NOMO-1 treated with dmso at 0.1 percent for 144 hours (cell line): ENCODE measurements around the gene HEMK1.
A peak's percentile ranks its signal among the peaks of the same experiment; 100 is the strongest.

ENCODE experiments used
- DNase-seq: peaks from one replicate; lab custom pipeline; 2025; ENCODE audit not compliant: unreplicated experiment; lab: John Stamatoyannopoulos, UW

HEMK1 gene

GRCh38 chr3:50612234-50612882, 43.0 kb downstream of the HEMK1 start:
- DNase-seq, result no peak

DNA sequence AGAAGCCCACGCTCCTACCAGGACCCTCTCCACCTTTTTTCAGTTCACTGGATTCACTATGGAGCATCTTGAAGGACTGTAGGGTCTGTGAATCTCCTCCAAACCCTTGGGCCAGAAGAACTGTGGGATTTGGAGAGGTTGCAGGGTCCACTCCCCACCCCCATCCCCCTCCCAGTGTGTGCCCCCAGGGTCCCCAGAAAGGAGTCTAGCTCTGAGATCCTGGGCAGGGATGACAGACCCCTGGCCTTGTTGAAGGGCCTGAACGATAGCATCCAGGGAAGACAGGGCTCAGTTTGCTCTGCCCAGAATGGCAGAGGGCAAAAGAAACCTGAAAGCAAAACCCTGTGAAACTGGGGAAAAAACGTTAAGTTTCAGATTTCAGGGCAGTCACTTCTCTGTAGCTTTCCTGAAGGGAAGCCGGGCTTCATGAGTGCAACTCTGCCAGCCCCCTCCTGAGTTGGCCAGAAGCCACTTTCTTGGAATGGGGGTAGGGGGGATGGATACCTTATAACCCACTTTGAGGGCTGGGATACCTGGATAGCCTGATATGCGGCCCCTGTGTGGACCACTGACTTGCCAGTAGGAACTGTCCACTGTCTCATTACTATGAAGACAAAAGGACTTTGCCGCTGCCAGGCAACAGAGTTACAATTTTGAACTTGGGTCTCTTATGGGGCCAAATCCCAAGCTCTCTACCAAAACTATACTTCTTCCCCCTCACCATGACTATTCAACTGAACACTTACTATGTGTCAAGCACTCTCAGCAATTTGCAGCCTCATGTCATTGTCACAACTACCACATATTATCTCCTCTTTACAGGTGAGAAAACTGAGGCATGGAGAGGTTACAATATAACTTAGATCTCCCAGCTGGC, 43.9 kb downstream of the HEMK1 start:
- DNase-seq, result no peak

DNA sequence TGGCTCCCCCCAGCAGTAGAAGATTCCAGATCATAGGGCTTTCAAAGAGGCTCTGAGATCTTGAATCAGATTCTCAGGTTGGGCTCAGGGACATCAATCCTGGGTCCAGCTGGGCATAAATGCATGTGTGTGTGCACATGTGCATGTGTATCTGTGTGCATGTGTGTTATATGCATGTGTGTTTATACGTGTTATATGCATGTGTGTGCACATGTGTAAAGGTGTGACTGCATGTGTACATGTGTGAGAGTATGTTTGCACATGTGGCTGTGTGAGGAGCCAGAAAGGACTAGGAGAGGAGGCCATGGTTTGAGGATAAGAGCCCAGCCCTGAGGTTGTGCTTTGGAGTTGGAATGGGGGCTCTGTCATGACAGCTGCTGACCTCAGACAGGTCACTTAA, 45.9 kb downstream of the HEMK1 start:
- no peak for DNase-seq

DNA sequence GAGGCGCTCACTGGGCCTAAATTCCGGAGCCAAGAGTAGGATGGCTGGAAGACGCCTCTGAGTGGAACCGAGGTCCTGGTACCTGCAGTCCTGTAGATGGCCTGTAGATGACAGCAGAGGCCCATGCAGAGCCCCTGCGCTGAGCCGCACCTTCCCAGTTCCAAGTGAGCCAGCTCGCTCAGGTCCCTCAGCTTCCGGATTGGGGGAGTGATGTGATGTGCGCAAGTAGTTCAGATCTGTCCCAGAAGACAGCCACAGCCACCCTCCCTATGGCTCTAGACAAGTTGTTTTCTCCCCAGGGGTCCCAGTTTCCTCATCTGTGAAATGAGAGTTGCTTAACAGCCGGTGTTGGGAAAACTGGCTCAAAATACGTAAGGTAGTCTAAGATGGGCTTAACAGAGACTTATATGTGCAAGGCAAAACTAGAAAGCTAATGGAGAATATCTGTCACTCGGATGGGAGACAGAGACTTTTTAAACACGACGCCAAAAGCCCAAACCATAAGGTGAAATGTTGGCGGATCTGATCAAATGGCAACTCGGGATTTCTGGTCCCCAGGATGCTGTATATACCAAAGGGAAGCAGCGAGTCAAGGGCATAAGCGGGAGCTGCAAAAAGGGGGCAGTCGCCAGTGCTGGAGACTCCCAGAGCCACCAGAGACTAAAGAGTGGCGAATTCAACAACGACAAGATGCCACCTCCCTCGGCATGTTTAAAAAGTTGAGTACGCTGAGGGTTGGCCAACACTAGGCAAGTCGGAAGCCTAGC, 46.9 kb downstream of the HEMK1 start:
- DNase-seq, result peak; percentile 61

GRCh38 chr3:50616770-50617095, 47.4 kb downstream of the HEMK1 start:
- DNase-seq, result peak; percentile 91

- no peak for DNase-seq
Measured at GRCh38 chr3:50617096-50617791, 47.9 kb downstream of the HEMK1 start, which contains the start of gene MAPKAPK3. Gene MAPKAPK3 (plus strand): TSS chr3:50617151. CDS start chr3:50617566, 415 bp downstream.

DNA sequence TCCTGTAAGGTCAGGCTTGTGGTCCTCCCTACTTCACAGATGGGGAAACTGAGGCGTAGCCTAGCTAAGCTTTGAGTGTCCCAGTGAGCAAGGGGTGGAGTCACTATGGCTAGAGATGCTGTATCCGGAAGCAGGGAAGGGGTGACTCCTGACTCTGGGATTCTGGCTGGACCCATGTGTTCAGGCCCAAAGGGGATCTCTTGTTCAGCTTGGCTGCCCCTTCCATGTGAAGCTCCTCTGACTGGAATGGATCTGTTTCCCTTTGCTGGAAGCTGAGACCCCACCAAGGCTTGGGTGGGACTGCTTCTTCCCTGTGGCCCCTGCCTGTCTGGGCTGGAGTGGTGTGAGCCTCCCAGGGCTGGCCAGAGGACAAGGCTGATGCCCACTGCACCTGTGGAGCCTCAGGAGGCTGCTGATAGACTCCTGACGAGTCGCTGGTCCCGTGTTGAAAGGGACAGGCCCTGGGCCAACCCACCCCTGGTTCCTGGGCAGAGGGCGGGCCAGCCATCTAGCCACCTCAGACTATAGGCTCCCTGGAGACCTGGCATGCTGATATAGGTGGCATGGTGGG, 48.7 kb downstream of the HEMK1 start:
- DNase-seq, result no peak

DNA sequence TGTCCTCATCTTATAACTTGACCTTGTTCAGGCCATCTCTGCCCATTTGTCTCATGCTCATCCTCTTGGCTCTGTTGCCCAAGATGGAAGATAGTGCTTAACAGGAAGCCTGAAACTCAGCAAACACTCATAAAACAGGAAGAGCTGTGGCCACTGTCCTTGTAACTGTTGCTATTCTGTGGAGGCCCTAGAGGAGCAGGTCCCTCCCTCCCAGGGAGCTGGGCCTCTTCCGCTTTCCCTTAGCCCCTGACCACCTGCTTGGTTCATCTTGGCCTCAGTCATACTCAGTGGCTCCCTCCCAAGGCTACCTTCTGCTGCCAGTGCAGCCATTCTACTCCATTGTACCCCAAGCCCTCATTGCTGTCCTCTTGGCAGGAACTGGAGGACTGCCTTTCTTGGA, 51.1 kb downstream of the HEMK1 start:
- DNase-seq, result peak; percentile 91

- no peak for DNase-seq
Measured at GRCh38 chr3:50620820-50621219, 51.5 kb downstream of the HEMK1 start.

DNA sequence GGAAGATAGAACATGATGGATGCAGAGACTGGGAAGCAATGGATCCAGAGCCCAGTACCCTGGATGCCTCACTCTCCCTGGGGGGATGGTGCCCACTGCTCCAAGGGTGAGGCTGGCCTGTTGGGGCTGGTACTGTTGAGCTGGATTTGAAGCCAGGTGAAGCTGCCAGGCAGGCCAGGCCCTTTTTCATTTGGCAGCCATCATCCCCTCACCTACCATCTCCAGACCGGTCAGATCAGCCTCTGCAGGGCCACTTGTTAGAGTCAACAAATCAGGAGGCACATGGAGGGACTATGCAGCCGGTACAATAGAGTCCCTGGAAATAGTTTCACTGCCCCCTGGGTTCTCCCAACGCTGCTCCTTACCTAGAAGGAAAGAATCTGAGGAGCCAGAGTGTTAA, 53.6 kb downstream of the HEMK1 start:
- DNase-seq, result no peak

GRCh38 chr3:50623840-50624474, 54.6 kb downstream of the HEMK1 start:
- DNase-seq, result no peak

GRCh38 chr3:50624634-50625033, 55.3 kb downstream of the HEMK1 start:
- DNase-seq, result no peak

DNA sequence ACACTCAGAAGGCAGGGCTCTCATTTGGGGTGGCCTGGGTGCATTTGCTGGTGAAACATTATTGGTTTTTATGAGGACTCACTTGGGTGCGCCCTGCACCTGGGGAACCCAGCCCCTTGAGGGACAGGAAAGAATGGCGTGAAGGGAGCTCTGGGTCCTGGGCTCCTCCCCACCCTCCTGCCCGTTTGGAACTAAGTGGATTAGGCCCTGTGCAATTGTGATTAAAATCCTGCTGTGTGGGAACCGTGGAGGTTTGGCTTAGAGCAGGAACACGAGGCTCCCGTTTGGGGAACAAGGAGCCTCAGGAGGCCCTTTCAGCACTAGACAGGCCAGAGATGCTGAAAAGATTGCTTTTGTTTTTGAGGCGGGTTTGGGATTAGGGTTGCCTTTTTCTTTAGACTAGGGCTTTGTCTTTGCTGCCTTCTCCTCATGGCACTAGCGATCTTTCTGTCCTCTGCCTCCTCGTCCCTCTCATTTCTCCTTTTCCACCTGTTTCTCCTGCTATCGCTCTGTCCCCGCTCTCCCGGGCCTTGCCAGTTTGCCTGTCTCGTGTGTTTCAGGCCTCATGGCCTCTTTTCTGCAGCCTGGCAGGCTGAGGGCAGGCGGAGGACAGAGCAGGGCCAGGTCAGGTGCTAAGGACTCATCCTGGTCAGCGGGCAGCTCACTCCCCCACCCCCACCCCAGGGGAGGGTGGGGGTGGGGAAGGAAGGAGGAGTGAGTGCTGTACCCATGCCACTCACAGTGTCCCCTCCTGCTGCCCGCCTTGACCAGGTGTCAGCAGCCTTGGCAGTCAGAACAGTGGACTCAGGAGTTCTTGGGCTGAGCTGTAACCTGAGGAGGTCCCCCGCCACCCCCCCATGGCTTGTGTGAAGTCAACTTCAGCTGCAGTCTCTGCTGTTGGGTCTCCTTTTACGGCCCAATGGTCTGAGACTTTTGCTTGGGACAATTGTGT, 56.2 kb downstream of the HEMK1 start:
- DNase-seq, result no peak

DNA sequence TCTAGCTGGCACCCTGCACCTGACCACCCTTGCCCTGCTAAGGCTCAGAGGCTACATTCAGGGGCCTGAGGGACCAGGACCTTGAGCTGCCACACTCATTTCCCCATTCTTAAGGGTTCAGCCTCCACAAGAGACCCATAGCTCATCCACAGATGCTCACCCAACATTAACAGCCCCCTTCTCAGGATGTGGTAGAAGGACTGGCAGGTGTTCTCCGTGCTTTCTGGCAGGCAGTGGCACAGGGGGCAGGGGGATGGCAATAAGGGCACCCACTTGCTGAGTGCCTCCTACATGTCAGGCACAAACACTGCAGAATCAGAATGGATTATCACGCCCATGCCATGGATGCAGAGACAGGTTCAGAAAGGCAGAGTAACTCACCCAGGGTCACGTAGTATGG, 57.1 kb downstream of the HEMK1 start:
- no peak for DNase-seq

DNA sequence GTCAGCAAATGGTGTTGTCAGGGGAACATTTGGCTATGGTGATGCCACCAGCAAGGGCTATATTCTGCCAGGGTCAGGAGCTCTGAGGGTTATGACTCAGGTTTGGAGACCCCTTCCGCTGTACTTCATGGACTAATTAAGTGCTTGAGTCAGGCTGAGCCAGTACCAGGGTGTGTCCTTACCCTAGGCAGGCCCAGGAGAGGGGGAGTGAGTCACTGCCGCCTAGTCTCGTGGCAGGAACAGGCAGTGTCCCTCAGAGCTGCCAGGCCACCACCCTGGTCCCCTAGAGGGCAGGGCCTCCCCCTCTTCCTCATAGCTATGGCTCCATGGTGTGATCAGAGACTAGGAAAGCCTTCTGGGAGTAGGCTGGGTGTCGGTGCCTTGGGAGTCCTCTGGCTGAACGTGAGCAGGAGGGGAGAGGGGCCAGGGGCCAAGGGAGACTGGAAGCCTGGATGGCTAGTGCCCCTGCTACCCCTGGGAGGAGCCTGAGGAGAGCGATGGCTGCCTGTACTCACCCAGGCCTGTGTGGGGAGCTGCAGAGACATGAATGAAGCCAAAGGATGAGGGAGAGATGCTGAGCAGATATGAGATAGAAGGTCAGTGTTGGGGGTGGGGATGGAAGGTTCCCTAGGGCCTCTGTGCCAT, 58.2 kb downstream of the HEMK1 start:
- DNase-seq, result peak; percentile 15

DNA sequence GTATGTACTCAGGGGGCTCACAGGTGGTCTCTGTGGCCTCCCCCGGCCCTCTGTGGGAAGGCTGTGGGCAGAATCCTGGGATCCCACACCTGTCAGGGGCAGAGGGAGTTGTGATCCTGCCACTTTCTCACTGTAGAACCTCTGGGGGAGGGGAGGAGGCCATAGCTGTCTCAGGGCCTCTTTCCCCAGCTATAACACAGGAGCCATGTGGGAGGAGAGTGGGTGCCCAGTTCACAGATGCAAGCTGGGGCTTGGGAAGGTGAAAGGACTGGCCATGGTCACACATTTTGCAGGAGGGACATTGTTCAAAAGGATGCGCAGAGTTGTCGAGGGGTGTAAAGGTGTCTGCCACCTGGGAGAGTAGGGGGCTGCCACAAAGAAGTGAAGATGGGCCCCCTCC, 59.3 kb downstream of the HEMK1 start:
- no peak for DNase-seq

GRCh38 chr3:50630394-50630793, 61.1 kb downstream of the HEMK1 start:
- DNase-seq, result no peak

DNA sequence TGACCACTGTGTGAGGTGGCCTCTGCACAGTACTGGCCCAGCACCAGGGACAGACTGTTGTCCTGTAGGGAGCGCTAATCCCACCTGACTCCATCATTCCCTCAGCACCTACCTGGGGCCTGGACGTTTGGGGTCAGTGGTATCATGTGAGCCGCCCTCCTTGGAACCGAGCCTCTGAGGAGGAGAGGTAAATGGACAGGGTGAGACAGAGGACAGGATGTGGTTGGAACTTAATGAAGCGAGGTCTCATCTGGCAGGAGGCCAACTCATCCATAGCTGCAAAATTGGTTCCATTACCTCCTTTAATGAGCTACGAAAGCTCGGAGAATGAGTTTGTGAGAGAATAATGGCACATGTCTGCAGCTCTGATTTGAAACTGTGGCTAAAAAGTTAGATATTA, 61.6 kb downstream of the HEMK1 start:
- no peak for DNase-seq

GRCh38 chr3:50632450-50632849, 63.1 kb downstream of the HEMK1 start:
- DNase-seq, result peak; percentile 77
